ENCODE results near the gene RAB40B.

The RAB40B gene

DNA sequence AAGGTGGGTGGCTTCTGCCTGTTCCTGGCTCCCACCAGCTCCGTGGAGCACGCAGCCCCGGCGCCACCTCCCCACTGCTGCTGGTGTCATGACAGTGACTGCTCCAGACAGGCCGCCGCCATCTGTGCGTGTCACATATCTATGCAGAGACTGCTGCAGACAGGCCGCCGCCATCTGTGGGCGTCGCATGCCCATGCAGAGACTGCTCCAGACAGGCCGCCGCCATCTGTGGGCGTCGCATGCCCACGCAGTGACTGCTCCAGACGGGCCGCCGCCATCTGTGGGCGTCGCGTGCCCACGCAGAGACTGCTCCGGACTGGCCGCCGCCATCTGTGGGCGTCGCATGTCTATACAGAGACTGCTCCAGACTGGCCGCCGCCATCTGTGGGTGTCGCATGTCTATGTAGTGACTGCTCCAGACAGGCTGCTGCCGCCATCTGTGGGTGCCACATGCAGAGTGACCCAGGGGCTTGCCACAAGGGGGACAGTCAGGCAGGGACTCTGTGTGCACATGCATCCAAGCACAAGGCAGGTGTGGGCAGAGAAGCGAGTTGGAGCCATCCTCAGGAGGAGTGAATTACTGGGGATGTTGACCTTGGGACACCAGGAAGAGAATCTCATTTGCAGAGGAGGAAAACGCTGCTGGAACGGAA, 14.7 kb upstream of the RAB40B start:
- no peak for DNase-seq

DNA sequence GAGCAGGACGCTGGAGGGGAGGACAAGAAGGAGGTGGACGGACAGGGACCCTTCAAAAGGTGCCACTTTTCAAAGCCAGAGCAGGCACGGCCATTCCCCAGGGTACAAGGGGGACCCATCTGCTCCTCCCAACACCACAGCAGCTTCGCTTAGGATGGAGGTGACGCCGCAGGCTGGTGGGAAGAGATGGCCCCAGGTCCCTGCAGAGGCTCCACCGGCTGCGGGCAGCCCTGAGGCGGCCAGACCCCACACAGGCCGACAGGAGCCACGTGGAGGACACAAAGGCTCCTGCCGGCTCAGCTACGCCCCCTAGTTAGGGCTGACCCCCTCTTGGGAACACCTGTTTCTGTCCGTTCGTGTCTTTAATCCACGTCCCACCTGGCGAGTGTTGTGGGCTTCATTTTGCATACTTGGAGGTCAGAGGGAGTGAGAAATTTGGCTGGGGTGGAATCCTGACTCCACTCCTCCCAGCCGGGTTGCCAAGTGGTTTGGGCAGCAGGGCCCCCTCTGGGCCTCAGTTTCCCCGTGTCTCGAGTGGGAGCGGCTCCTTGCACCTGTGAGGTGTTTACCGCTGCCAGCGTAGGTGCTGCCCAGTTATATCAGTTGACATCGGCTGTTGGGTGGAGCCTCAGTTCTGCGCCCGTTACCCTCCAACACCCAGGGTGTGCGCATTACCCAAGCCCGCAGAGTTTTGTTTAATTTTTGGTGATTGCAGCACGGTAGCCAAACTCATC, 12.2 kb upstream of the RAB40B start:
- no peak for DNase-seq

DNA sequence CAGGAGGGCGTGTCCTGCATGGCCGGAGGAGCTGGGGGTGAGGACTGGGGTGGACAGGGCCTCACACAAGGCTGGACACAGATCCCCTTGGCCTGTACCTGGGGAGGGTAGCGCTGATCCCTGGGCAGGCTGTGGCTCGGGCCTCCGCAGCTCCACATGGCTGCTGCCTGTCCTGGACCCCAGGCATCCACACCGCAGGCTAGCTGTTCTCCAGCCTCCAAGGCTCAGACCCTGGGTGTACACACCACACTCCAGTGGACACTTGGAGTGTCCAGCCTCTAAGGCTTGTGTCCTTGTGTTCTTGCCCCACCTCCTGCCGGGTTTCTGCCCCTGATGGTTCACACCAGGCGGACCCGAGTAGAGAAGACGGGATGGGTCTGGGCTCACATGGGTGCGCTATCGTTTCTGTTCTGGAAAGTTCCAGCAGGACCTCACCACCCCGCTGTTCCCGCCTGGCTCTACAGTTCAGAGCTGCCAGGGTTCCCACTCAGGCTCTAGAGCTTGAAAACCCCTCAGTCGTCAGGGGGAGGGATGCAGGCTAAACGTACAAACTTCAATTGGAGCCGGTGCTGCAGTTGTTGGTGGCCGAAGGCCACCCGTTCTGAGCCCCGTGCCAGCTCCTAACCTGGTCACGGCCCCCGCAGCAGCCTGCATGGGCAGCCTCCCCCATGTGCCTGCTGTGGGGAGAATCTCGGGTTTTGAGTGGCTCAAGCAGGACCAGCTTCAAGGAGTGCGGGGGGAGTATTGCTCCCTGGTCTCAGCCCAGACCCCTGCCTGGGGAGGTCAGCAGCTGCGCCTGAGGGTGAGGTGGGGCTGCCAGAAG, 11.4 kb upstream of the RAB40B start:
- no peak for DNase-seq

GRCh38 chr17:82709024-82709675, 10.7 kb upstream of the RAB40B start:
- DNase-seq = no peak

- DNase-seq = no peak
These were observed 7.3 kb upstream of the RAB40B start for GRCh38 chr17:82705756-82706155.

- no peak for DNase-seq
These were observed 6.4 kb upstream of the RAB40B start for GRCh38 chr17:82704886-82705285.

DNA sequence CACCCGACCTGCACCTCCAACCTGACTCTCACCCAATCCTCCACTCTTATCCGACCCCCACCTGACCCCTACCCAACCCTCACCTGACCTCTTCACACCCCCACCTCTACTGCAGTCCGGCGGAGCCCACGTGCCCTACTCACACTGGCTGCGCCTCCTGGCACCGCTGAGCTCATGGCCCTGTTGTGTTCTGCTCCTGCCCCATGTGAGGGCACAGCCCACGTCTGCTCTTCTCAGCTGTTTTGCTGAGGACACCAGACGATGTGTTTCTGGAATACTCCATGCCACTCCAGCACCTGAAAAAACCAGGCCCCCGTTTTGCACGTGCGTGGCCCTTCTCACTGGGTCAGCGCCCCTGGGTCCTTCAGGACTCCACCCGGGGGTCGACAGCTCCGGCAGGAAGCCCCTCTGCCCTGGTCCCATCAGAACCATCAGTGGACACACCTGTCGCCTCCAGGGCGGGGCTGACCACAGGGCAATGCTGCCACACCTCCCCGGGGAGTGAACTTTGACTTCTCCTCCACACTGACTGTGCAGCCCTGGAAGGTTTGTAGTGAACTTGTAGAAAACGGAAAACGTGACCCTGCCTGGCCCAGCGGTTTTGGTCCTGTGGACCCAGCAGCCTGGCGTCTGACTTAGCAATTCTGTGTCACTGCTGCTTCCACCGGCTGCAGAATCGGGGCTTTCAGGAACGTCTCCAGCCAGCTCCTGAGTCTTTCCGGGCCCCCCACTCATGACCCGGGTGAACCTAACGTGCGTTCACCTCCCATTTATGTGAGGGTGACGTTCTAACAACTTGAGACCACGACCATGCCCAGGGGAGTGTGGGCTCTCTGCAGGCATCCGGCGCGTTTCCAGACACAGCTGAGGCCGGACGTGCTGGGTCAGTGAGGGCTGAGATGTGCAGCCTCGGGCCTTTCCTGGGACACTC, 5.7 kb upstream of the RAB40B start:
- DNase-seq = no peak

DNA sequence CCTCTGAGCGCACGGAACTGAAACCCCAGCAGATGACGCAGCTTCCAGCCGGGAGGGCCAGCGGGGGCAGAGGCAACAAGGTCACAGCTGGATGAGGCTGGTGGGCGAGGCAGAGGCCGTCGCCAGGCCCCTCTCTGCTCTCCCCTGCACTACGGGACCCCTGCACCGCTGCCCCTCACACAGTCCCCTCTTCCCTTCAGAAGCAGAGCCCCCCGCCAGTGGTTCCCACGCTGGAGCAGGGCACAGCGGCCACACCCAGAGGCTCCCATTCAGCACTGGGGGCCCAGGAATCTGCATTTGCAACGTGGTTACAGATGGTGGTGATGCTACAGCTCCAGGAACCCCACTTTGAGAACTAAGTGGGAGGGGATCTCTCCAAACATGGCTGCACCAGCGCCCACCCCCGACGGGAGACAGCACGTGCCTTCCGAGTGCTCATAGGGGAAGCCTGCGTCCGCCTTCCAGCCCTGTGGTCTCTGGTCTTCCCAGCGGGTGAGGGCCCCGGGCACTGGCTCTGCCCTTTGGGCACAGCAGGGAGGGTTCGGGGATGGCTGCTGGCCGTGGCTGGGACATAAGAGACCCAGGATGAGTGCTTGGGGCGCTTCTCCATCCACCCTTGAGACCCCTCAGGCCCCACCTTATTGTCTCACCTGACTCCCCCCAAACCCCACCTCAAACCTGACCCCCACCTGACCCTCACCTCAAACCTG, 4.7 kb upstream of the RAB40B start:
- no peak for DNase-seq

- DNase-seq = no peak
These were observed 3.9 kb upstream of the RAB40B start for GRCh38 chr17:82702231-82702927.

DNA sequence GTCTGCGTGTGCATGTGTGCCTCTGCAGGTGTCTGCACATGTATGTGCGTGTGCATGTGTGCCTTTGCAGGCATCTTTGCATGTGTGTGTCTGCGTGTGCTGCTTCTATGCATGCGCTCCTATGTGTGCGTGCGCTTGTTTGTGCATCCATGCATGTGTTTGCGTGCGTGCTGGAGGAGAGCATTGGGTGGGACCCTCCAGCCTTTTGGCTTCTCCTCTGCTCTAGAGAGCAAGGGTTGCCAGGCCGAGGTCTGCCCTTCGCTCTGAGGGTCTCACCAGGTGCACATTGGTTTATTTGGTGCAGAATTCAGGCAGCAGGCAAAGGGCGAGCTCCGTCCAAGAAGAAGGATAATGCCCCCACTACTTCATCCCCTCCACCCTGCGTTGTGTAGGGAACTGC, 1.1 kb upstream of the RAB40B start:
- DNase-seq = no peak

GRCh38 chr17:82698974-82699442, 510 bp upstream of the RAB40B start:
- DNase-seq = no peak

DNA sequence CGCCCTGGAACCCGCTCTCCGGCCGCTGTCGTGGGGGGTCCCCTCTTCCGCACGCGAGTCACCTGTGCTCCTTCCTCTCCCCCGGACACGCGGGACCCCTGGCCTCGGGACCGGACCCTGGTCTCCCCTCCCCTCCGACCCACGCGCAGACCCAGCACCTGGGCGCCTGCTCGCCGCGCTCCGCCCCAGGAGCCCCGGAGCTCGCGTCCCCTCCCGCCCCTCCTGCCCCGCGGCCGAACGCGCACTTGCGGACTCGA, 762 bp downstream of the RAB40B start:
- no peak for DNase-seq

- no peak for DNase-seq
These were observed 1.3 kb downstream of the RAB40B start for GRCh38 chr17:82696916-82697807.

DNA sequence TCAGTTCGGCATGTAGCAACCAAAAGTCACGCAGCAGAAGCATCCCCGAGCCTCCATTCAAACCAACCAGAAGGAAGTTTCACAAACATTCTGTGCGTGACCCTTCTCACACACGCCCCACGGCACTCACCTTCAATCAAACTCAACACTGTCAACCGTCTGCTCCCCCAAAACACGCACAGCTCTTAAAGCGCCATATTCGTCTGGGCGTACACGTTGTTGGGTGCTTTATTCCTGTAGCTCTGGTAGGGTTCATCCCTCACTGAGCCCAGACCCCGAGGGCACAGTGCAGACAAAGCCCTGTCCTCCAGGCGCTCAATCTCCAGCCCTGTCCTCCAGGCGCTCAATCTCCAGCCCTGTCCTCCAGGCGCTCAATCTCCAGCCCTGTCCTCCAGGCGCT, 2.2 kb downstream of the RAB40B start:
- no peak for DNase-seq

DNA sequence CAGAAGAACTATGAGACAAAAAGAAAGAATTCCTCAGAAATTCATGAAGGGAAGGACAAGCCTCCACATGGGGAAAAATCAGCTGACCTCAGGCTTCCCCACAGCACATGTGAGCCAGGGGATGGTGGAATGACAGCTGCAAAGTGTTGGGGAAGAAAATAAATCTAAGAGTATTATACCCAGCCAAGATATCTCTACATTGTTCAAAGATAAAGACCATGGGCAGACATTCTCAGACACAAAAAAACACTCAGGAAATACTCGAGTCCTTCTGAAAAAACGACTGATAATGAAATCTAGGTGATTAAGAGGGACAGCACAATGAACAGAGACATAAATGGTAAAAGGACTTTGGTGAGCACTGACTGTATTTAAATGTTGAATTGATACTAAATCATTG, 3.9 kb downstream of the RAB40B start:
- DNase-seq = no peak

- DNase-seq = no peak
These were observed 5.2 kb downstream of the RAB40B start for GRCh38 chr17:82693168-82693867.

DNA sequence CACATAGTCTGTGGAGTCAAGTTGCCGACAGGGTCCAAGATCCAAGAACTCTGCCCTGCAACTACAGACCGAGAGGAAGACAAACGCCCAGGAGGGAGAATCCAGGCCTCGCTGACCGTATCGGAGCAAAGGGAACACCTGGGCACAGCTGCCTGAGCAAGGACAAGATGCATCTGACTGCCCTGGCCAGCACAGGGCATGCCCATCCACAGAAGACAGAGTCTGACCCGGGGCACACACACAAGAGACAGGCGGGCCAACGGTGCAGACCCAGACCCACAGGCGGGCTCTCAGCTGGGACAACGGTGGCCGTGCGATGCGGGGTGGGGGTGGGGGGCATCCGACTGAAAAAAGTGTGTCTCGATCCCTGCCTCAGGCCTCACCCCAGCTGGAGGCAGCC, 6.2 kb downstream of the RAB40B start:
- DNase-seq = no peak

GRCh38 chr17:82691714-82692113, 6.8 kb downstream of the RAB40B start:
- no peak for DNase-seq

DNA sequence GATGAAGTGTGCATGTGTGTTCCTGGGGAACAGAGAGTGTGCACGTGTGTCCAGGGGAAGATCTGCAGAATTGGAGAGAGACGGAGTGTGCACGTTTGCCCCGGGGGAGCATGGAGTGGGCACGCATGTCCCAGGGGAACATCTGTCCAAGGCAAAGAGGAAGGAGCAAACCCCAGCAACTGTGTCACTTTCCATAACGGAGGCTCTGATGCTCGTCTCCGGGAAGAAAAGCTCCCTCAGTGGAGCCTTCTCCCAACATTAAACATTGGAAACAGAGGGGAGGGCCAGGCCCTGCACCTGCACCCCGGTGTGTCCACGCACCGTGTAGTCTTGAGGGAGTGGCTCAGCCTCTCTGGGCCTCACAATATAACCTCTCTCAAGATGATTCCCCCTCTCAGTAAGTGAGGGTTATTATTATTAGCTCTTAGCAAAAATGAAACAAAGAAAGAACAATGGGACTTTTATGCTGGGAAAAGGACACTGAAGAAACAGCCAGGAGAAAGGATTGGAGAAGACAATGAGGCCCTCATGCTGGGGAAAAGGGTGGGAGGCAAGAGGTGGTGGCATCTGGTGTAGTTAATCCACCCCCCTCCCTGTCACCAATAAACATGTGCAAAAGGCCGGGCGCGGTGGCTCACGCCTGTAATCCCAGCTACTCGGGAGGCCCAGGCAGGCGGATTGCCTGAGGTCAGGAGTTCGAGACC, 7.6 kb downstream of the RAB40B start:
- DNase-seq = no peak

Measured in stimulated activated naive CD4-positive, alpha-beta T cell treated with Interleukin-2 at 50 U/mL for 16 hours (primary cell).